Endothelial cell (in vitro differentiated cells): ENCODE data around the gene MUC6. TPM values are rescaled to one million over a fixed set of nuclear protein-coding genes. Genes with fewer than 3 reads are reported as not detected.
A peak's percentile ranks its signal among the peaks of the same experiment; 100 is the strongest.

Experiments used
- DNase-seq: peaks from one replicate; pipeline ENCODE4 v3.0.0; 2021; ENCODE audit warnings: low spot score
- H3K27ac Mint-ChIP-seq: one replicate; pipeline ENCODE4 v1.8.0; 2021; ENCODE audit warnings: mixed read lengths, inconsistent platforms; ENCODE audit not compliant: unreplicated experiment
- H3K27me3 Mint-ChIP-seq: one replicate; pipeline ENCODE4 v1.8.0; 2021; ENCODE audit warnings: mild to moderate bottlenecking, moderate library complexity, mixed read lengths, inconsistent platforms; ENCODE audit not compliant: unreplicated experiment
- H3K36me3 Mint-ChIP-seq: one replicate; pipeline ENCODE4 v1.8.0; 2021; ENCODE audit warnings: mild to moderate bottlenecking, low read depth, mixed read lengths, inconsistent platforms; ENCODE audit not compliant: unreplicated experiment
- H3K4me1 Mint-ChIP-seq: one replicate; pipeline ENCODE4 v1.8.0; 2021; ENCODE audit warnings: mild to moderate bottlenecking, mixed read lengths, inconsistent platforms; ENCODE audit not compliant: unreplicated experiment
- H3K4me3 Mint-ChIP-seq: one replicate; pipeline ENCODE4 v1.8.0; 2021; ENCODE audit warnings: mild to moderate bottlenecking, mixed read lengths, inconsistent platforms; ENCODE audit not compliant: unreplicated experiment
- H3K9me3 Mint-ChIP-seq: one replicate; pipeline ENCODE4 v1.8.0; 2021; ENCODE audit warnings: mixed read lengths, inconsistent platforms; ENCODE audit not compliant: unreplicated experiment
- total RNA-seq: library from RNA; stranded (reverse); fragmentation: NEBNext Ultra II Directional; extraction: Animal tissue kit (Norgen Biotek cat#: 25700); gene quantifications from one replicate; pipeline ENCODE4 v1.2.1, GENCODE V29; 2021; ENCODE audit not compliant: unreplicated experiment
- TF ChIP-seq, protein P1 (sequence below): fragments of 200-600 bp; sonication (generic); IDR thresholded peaks from one replicate; pipeline ENCODE4 v1.5.0; 2021; ENCODE audit warnings: antibody characterized with exemption; ENCODE audit not compliant: unreplicated experiment

Gene MUC6
- total RNA-seq, 1 donor from 2014 or later, result not detected

DNA sequence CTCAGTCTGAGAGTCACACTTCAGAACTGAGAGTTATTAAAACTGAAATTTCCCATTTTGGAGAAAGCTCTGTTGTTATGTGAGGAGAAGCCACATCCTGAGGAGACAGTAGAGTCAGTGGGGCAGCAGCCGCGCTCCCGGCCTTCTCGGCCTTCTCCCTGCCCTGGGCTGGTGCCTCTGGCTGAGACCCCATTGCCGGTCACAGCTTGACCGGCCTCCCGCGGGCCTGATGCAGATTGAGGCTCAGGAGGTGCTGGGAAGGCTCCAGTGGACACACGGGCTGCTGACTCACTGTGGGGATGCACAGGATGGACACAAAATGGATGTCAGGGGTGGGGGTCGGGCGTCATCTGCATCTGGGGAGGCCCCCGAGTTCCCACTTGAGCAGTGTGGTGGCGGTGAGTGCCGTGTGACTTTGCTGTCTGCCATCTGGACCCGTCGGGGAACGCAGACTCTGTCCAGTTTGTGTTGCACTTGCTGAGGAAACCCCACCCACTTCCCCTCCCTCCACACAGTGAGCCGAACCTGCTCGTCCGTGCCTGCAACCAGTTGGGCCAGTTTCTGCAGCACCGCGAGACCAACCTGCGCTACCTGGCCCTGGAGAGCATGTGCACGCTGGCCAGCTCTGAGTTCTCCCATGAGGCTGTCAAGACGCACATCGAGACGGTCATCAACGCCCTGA lies 50.1 kb downstream of the MUC6 start:
- H3K9me3 Mint-ChIP-seq, result no peaks in the 10 kb centered on the region
- H3K4me1 Mint-ChIP-seq, result no peaks in the 10 kb centered on the region
- peak overlapping the region; percentile 64 for H3K27ac Mint-ChIP-seq
- peaks cover 22% of the 10 kb centered on the region for H3K27me3 Mint-ChIP-seq
- TF ChIP-seq, protein P1, sequence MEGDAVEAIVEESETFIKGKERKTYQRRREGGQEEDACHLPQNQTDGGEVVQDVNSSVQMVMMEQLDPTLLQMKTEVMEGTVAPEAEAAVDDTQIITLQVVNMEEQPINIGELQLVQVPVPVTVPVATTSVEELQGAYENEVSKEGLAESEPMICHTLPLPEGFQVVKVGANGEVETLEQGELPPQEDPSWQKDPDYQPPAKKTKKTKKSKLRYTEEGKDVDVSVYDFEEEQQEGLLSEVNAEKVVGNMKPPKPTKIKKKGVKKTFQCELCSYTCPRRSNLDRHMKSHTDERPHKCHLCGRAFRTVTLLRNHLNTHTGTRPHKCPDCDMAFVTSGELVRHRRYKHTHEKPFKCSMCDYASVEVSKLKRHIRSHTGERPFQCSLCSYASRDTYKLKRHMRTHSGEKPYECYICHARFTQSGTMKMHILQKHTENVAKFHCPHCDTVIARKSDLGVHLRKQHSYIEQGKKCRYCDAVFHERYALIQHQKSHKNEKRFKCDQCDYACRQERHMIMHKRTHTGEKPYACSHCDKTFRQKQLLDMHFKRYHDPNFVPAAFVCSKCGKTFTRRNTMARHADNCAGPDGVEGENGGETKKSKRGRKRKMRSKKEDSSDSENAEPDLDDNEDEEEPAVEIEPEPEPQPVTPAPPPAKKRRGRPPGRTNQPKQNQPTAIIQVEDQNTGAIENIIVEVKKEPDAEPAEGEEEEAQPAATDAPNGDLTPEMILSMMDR, result no peak
- peaks cover 45% of the 10 kb centered on the region for H3K36me3 Mint-ChIP-seq
- DNase-seq, result no peak
- no peak overlapping the region for H3K4me3 Mint-ChIP-seq

DNA sequence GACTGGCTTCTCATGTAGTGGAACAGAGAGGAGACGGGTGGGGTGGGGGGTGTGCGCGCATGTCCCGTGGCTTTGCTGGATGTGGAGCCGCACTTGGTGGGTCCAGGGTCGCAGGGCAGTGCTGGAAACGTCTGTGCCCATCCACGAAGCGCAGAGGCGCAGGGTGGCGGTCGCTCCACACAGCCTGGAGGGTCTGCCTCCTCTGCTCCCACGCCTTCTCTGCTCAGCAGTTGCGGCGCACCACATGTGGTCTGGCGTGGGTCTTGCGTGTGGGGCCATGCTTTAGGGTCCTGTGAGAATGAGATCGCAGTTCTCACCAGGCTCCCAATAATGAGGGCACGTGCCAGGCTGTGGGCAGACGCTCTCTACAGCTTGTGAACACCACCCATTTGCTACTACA lies 50.7 kb downstream of the MUC6 start:
- TF ChIP-seq, protein P1, result no peak

DNA sequence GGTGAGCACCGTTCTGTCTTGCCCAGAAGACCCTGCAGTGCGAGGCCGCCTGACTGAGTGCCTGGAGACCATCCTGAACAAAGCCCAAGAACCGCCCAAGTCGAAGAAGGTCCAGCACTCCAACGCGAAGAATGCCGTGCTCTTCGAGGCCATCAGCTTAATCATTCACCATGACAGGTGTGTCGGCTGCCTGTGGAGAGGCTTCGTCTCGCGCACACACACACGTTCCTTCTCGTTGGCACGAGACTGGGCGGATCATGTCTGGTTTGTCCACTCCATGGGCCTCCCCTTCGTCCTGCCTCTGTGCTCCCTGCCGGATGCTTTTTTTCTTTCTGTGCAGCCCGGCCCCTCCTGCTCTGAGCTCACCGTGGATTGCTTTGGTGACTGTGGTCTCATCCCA lies 51.1 kb downstream of the MUC6 start:
- TF ChIP-seq, protein P1, result no peak
- peaks cover 24% of the 10 kb centered on the region for H3K27me3 Mint-ChIP-seq
- no peak overlapping the region for H3K4me3 Mint-ChIP-seq
- DNase-seq, result no peak
- H3K9me3 Mint-ChIP-seq, result no peaks in the 10 kb centered on the region
- peaks cover 48% of the 10 kb centered on the region for H3K36me3 Mint-ChIP-seq
- H3K4me1 Mint-ChIP-seq, result no peaks in the 10 kb centered on the region
- no peak overlapping the region for H3K27ac Mint-ChIP-seq

More for the DNA sequence above, 50.7 kb downstream of the MUC6 start:
- Mint-ChIP-seq H3K4me3 (no peak overlapping the region), H3K27me3 (peaks cover 20% of the 10 kb centered on the region), H3K9me3 (no peaks in the 10 kb centered on the region), H3K4me1 (no peaks in the 10 kb centered on the region), H3K27ac (peak overlapping the region; percentile 64), H3K36me3 (peaks cover 45% of the 10 kb centered on the region)
- no peak for DNase-seq

DNA sequence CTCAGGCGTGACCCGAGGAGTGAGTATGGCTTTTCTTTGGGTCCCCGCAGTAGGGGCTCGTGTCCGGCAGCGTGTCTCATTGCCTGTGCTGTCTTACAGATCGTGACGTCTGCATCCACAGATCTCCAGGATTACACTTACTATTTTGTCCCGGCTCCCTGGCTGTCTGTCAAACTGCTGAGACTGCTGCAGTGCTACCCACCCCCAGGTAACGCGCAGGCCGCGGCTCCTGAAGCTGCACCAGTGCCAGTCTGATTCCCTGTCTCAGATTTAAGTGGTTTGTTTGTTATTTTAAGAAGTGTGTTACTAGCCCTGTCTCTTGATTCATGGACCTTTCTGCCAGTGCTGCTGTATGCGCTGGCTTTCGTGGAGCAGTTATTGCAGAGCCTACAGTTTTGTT lies 52.0 kb downstream of the MUC6 start:
- TF ChIP-seq, protein P1, result no peak
- Mint-ChIP-seq H3K4me1 (no peaks in the 10 kb centered on the region), H3K27ac (no peak overlapping the region), H3K27me3 (peaks cover 24% of the 10 kb centered on the region), H3K9me3 (no peaks in the 10 kb centered on the region), H3K4me3 (no peak overlapping the region), H3K36me3 (peaks cover 46% of the 10 kb centered on the region)
- DNase-seq, result no peak

DNA sequence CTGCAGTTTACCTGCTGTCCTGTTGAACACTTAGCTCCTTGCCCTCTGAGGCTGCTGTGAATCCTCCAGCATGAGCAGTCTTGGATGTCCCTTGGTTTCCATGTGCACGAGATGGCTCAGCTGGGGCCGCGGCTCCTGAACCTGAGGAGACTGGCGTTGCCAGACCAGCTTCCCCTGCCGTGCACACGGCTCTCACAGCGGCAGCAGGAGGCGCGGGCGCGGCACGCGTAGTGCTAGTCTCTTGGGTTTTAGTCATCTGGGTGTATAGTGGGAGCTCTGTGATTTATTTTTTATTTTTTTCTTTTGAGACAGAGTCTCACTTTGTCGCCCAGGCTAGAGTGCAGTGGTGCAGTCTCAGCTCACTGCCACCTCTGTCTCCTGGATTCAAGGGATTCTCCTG lies 54.8 kb downstream of the MUC6 start:
- Mint-ChIP-seq H3K4me3 (no peak overlapping the region), H3K36me3 (peaks cover 44% of the 10 kb centered on the region), H3K27ac (no peak overlapping the region), H3K4me1 (no peaks in the 10 kb centered on the region), H3K9me3 (no peaks in the 10 kb centered on the region), H3K27me3 (peaks cover 18% of the 10 kb centered on the region)
- TF ChIP-seq, protein P1, result no peak
- no peak for DNase-seq
